GM19395 (cell line): ENCODE data around the gene HOXC9.

Experiments used
- ATAC-seq: cut with Tn5 transposase; IDR thresholded peaks from one replicate; pipeline ENCODE4 v1.9.1; 2021; ENCODE audit warnings: mild to moderate bottlenecking, moderate library complexity; ENCODE audit not compliant: unreplicated experiment

HOXC9 gene

DNA sequence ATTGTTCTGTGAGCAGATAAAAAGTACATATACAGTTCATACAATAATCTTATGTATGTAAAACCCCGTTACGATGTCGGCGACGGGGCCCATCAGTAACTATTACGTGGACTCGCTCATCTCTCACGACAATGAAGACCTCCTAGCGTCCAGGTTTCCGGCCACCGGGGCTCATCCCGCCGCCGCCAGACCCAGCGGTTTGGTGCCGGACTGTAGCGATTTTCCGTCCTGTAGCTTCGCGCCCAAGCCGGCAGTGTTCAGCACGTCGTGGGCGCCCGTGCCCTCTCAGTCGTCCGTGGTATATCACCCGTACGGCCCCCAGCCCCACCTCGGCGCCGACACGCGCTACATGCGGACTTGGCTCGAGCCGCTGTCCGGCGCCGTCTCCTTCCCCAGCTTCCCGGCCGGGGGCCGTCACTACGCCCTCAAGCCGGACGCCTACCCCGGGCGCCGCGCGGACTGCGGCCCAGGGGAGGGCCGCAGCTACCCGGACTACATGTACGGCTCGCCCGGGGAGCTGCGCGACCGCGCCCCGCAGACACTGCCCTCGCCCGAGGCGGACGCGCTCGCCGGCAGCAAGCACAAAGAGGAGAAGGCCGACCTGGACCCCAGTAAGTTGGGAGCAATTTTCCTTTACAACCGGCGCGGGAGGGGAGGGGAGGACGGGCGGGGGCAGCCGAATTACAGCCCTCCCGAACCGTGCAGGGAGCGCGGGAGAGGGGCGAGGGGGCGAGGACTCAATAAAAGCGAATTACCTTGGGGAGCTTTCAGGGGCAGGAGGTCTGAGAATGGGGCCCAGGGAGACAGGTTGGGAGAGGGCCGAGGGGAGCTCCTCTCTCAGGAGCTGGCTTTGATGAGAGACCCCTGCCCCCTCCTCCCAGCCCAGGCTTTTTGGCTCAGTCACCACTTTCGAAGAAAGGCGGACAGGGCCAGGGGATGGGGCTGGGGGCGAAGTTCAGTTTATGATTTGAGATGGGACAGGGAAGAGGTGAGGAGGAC, at the start of gene HOXC9:
HOXC9 (plus strand) TSS at position 46 of the 999 bp plus-strand sequence; CDS start at position 74, 28 bp downstream.
- no peak for ATAC-seq

DNA sequence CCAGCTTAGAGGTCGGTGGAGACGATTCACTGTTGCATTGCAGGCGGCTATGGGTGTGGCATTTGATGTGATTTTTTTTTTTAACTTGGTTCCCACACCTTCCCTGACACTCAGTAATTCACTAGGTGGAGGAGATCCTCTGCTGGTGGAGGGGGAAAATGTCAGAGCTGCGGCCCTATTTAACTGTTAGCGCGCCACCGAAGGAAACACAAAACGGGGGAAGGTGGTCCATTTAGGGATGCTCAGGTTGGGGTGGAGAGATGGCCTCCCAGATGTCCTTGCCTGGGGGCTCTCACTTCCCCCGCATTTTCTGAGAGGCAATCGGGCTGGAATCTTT, 49.6 kb upstream of the HOXC9 start:
- no peak for ATAC-seq

DNA sequence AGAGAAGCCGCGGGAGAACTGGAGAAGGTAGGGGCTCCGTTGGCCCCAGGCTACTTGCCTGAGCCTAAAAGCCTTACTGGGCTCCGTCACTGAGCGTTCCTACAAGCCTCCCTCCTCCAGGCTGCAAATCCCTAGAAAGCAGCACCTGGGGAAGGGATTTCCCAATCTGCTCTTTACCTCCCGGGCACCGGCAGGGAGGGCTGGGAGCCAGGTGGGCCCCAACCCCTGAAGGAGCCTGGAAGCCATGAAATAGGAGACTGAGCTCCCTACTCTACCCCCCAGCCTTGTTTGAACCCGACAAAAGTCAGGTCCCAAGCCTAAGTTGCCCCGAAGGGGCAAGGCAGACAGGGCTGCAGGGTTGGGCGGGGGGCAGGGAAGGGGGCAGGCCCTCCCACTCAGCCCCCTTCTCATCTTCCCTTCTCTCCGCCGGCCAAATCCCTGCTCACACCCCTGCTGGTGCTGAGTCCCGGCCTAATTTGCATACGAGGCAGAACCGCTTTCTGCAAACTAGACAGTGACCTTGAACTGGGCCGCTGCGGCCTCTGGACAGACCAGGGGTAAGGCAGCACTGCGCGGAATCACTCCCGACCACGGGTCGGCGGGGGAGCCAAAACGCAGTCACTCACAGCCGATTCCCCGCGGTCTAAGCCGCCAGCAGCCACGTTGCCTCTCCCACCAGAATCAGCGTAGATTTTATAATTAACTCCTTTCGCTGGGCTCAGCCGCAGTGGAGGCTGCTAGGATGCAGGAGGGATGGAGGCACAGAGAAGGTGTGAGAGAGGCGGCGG, 49.0 kb upstream of the HOXC9 start:
- ATAC-seq: no peak

DNA sequence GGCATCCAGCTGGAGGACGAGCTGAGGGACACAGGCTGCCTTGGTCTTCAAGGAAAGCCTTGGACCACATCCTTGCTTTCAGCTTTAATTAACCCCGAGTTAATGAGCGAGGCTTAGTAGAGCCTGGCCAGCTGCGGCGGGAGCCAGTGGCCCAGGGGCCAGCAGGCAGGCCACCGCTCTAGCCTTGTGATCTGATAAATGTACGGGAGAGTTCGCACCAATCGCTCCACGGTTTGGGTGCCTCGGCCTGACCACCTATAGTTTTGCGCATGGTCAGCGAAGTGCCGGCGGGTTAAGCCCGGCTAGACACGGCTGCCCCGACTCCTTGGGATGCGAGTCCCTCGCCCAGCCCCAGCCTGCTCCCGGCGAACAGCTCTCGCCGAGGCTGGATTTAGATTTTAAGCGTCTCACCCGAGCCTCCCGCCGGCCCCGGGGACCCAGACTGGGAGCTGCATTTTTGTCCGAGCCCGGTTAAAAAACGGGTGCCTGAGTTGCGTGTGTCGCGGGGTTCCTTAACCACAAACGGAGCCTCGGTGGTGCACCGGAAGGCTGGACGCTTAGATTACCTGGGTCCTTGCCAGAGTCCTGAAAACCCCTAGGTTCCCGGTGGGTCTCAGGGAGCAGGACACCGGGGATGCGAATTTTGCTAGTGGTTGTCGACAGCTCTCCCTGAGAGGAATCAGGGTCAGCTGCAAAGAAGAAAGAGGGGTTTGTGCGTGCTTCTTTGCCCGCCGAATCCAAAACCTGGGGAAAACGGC, 48.2 kb upstream of the HOXC9 start:
- ATAC-seq: no peak

DNA sequence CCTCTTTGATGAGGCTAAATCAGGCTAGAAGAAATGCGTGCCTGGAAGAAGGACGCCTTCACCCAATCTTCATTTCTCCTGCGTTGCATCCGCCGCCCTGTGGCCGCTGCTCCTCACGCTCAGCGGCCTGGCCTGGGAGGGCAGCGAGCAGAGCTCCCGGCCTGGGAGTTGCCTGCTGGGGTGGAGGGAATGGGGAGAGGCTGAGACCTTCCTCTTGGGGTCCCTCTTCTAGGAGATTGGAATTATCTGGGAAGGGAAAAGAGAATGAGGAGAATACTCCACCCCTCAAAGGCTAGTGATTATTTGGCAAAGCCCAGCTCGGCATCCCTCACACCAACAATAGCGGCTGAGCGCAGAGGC, 47.6 kb upstream of the HOXC9 start:
- no peak for ATAC-seq

DNA sequence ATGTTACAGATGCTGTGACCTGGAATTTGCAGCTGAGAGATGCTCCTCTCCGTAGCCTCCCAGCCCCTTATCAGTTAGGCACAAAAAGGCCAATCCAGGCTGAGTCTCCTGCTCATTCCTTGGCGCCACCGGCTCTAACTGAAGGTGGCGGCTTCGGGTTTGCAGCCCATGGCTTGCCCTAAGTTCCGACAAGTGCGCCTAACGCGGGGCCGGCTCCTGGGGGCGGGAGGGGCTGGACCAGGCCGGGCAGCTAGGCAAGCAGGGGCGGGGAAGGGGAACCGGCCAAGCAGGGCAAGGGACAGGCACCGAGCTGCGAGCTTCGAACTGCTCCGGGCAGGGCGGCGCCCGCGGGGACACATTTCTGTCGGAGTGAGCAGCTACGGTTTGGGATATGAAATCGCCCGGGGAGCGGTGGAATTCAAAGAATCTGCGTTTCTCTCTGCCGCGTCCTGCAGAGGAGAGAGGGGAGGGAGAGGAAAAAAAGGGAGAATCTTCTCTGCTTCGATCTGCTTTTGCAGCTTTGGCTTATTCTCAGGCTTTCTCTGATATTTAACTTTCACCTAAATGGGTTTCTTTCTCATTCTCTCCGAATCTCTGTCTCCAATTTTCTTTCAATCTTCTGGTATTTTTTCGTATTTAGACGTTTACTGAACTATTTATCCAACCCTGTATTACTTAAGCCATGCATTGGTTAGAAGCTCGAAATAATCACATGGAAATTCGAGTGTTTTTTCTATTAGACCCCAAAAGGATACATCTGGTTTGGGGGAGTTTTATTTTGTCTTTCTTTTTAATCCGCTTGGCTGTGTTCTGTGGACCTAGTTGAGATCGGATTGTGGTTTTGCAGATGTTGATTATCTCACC, 46.9 kb upstream of the HOXC9 start:
- no peak for ATAC-seq

DNA sequence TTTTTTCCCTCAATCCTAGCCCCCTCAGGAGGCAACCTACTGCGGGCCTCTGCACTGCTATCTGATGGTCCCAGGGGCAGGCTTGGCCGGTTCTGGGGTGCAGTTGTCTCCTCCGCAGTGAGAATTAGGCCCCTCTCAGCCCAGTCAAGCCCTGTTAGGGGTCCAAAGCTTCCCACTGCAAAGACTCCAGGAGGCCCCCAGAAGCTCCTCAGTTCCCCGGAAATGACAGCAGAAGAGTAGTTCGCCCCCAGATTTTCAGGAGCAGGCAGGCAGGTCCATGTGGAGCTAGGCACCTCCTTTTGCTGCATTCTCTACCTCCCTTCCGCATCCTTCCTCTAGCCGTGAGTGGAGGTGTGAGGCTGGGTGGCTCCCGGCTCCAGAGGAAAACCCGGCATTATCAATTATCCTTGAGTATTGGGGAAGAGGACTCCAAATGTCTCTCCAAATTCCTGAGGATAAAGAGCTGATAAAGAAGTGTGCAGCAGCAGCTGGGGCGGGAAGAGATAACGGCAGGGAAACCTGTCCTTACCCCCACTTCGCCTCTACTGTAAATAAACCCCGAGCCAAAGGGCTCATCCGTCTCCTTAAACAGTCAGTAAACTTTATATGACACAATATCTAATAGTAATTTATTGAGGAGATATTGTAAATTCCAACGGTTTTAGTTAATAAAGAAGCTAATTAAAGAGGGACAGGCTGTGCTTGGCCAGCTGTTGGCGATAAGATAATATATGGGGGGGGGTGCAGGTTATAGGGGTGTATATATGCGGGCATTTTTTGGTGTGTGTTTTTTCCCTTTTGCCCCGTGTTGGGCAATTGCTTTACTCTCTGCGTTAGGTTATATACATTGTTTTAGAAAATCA, 45.9 kb upstream of the HOXC9 start:
- ATAC-seq: no peak

DNA sequence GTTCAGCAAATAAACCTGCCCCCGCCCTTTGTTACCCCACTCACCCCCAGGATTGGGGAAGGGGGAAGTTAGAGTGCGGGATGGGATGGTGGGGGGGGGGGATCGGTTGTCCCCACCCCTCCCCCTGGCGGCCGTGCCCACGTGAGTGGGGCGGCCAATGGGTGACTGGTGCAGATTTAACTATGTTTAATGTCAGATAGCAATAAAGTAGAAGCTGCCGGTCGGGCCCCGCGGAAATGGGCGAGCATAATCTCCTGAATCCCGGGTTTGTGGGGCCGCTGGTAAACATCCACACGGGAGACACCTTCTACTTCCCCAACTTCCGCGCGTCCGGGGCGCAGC, 45.3 kb upstream of the HOXC9 start, which contains the start of gene HOXC12:
HOXC12 (plus strand) TSS at position 210 of the 342 bp plus-strand sequence; CDS start at position 237, 27 bp downstream.
- no peak for ATAC-seq

DNA sequence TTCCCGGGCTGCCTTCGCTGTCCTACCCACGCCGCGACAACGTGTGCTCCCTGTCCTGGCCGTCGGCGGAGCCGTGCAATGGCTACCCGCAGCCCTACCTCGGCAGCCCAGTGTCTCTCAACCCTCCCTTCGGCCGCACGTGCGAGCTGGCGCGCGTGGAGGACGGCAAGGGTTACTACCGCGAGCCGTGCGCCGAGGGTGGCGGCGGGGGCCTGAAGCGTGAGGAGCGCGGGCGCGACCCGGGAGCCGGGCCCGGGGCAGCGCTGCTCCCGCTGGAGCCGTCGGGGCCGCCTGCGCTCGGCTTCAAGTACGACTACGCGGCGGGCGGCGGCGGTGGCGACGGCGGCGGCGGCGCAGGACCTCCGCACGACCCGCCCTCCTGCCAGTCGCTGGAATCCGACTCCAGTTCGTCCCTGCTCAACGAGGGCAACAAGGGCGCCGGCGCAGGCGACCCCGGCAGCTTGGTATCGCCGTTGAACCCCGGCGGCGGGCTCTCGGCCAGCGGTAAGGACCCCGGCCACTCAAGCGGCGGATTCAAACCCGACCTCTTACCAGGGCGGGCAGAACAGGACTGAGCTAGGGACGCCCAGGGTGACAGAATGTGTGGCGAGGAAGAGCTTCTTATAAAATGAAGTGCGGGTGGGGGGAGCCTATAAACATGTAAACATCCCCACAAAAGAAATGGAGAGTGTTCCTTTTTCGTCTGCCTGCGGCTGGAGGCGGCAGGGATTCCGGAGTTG, 44.8 kb upstream of the HOXC9 start:
- ATAC-seq: no peak

DNA sequence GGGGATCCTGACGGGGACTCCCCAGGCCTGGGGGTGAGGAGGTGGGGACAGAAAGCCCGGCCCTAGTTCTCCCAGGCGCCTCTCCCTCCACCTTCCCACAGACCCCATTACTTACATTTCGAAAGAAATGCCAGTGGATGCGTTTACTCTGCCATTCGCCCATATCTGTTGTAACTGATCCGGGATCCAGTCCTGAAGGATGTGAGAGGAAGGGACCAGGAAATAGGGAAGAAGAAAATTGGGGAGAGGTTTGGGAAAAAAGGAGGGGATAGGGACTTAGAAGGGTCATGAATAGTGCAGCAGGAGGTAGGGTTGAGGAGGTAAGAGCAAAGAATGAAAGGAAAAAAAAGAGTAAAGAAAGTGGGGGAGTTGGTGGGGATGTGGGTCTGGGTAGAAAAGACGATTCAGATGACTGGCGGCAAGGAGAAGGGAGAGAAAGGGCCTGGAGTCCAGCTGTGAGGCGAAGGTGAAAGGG, 44.1 kb upstream of the HOXC9 start:
- ATAC-seq: no peak

DNA sequence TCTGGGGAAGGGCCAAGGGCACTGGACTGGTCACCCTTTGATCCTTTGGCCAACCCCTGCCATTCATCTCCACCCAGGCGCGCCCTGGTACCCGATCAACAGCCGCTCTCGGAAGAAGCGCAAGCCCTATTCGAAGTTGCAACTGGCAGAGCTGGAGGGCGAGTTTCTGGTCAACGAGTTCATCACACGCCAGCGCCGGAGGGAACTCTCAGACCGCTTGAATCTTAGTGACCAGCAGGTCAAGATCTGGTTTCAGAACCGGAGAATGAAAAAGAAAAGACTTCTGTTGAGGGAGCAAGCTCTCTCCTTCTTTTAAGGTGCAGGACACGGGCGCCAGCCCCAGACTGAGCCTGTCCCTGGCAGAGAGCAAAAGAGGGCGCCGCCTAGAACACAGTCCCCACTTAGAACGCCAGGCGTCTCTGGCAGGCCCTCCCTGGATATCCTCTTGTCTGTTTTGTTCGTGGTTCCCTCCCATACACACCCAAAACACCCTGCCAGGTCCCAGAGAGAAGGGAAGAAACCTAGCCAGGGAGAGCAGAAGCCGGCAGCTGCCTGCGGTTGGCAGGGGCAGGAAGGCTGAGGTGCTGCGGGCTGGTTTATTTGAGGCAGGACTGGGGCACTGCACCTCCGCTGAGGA, 43.6 kb upstream of the HOXC9 start:
- ATAC-seq: no peak

DNA sequence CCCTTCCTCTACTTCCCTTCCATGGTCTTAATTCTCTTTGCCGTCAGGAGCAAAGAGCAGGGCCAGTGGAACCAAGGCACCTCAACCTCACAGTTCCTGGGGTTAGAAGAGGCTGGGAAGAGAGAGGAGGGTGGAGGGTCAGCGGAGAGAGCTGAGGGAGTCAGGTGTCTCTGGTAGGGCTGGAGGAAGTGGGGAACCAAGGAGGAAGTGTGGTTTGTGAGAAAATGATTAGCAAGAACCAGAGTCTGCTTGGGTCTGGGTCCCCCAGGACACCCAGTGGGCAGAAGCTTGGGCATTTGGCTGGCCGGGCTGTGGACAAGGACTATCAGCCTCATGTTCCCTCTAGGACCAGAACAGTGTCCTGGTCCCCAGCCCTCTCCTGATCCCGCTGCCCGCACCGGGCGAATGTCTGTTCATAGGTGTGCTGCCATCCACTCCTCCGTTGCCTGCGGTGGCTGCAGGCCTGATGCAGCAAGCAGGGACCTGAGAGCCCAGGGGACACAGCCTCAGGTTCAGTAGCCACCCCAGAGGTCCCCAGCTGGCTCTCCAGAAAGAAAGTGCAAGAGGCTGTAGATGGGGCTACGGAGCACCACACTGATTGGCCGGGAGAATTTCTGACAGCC, 42.9 kb upstream of the HOXC9 start:
- no peak for ATAC-seq

DNA sequence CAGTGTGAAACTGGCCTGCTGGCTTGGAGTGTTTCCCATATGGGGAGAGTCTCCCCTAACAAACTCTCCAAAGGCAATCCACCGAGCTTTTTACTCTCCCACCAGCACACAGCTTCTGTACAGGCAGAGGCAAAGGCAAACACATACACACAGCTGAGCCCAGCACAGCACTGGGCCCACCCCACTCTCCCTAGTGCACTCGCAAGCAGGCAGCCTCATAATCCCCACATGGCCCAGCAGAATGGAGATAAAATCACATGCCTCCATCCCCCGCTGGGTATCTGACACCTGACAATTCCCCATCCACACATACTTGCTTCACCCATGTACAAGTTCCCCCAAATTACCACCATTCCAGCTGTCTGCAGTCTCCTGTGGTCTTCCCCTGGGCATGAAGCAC, 41.8 kb upstream of the HOXC9 start:
- ATAC-seq: no peak

DNA sequence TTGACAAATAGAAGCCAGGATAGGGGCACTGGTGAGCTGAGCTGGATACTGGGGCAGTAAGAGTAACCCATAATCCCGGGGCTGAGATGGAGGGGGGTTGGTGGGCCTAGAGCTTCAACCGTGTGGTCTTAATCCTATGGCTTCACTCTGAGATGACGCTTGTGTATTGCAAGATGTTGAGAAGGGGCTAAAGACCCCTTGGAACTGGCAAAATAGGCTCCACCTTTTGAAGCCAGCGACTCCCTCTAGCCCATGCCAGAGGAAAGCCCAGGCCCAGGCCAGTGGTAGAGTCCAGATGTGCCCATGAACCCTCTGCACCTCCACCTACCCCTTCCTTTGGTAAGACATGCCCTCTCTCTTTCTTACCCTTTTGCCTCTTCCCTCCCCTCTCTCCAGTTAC, 40.6 kb upstream of the HOXC9 start:
- no peak for ATAC-seq

DNA sequence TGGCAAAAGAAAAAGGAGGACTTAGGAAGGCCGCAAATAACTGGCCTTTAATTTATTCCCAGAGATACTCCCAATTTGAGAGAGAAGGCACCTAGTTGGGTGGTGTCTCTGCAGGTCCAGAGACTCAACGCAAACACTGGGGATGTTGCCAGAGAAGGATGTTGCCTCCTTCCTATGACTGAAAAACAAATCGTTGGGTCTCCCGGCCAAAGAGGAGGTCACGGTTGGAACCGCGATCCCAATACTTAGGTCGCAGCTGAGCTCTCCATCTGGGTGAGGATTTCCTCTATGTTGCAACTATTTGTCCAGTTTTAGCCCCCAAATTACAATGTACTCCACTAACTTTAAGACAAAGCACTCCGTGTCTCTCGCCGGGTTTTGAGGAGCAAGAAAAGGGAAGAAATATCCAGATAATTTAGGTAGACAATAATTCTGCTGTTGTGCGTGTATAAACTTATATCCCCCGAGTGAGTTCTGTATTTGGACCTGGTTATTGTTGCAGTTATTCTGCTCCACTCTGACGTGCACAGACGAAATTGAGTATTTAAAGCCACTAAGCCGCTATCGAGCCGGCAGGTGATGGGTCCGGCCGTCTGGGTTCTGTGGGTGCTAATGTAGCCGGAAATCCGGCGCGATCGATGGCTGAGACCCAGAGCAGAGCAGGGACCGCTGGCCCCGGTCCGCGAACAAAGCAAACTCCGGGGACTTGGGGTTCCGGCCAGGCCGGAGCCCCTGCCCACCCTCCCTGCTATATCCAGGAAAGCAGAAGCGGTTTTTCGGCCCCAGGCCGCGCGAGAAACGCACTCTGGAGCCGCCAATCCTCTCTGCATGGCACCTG, 39.6 kb upstream of the HOXC9 start:
- no peak for ATAC-seq

DNA sequence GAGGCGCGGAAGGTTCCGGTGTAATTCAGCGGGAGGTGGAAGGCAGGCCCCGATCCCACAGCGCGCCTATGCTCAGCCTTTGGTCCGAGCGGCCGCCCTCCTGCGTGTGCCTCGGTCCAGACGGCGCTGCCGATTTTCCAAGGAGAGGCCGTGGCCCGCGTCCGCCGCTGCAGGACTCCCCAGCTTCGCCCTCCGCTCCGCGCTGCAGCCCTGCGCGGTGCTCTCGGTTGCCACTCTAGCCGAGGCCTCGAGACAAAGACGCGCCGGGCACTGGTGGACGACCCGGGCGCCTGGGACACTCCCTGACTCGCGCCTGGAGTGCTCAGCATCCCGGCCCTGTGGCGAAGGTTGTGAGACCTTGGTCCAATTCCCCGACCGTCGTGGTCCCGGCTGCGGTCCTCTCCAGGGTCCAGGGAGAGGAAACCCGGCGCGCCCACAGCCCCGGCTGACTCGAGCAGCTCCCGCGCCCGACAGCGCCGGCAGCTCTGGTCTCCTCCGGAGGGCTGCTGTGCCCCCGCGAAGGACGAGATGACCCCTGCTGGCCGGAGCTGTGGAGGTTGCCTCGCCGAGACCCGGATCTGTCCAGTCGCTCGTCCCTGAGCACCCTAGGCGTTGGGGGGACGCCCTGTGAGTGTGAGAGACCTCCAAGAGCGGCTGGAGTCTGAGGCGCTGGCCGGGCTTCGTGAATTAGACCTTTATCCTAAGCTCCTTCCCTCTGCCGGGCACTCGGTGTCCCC, 38.8 kb upstream of the HOXC9 start:
- no peak for ATAC-seq
